ENCODE results near the gene RBM20. TPM values are rescaled to one million over a fixed set of nuclear protein-coding genes. Genes with fewer than 3 reads are reported as not detected.
A peak's percentile ranks its signal among the peaks of the same experiment; 100 is the strongest.

RBM20 gene
- total RNA-seq, 1 experiment from 2014 or later: 0.17 TPM

DNA sequence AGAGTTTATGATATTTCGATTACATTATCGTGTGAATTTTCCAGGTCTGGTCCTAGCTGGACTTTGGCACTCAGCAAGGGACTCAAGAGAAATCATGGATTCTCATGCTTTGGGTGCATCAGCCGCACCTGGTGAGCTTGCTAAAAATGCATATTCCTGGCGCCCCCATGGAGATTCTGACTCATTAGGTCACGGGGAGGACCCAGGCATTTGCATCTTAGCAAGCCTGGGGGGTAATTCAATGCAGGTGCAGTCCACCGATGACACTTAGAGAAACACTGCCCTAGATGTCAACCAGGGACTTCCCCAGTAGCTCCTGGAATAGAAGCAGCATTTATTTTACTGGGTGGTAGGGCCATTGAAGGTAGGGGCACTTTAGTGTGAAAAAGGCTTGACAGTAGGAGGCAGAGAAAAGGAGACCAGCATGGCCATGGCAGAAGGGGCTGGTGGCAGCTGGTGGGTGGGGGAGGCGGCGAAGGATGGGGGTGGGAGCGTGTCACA lies 197.7 kb downstream of the RBM20 start:
- Histone ChIP-seq H3K27ac (ENCODE audit: insufficient read length, low read depth, low read length) (no peak overlapping the region), H2AK5ac (ENCODE audit: insufficient read length, low read length) (no peak overlapping the region), H4K5ac (ENCODE audit: insufficient read length, low read depth, low read length) (no peak overlapping the region), H3K18ac (ENCODE audit: insufficient read length, low read depth, low read length) (no peak overlapping the region), H3K27me3 (ENCODE audit: insufficient read depth, low read length) (no peaks in the 10 kb centered on the region), H3K79me2 (ENCODE audit: insufficient read depth, low read length) (no peaks in the 10 kb centered on the region), H2BK12ac (ENCODE audit: insufficient read length, low read depth, low read length) (no peak overlapping the region), H2AFZ (ENCODE audit: low read length) (no peak overlapping the region), H3K23ac (ENCODE audit: insufficient read length, low read depth, low read length) (no peak overlapping the region), H3K23me2 (ENCODE audit: insufficient read length, low read depth, low read length, poor library complexity, severe bottlenecking) (no peaks in the 10 kb centered on the region), H2BK120ac (ENCODE audit: low read depth, low read length, poor library complexity, severe bottlenecking) (no peak overlapping the region), H3K56ac (ENCODE audit: insufficient read length, low read depth, low read length) (no peak overlapping the region), H2BK15ac (ENCODE audit: low read depth, low read length) (no peak overlapping the region), H3K4ac (ENCODE audit: low read depth, low read length) (no peak overlapping the region), H3K4me2 (ENCODE audit: insufficient read depth, insufficient read length, low read length) (no peak overlapping the region), H4K20me1 (ENCODE audit: control insufficient read depth, insufficient read depth, insufficient read length) (no peaks in the 10 kb centered on the region), H3K4me1 (ENCODE audit: insufficient read depth, low read length) (no peaks in the 10 kb centered on the region), H3K9ac (ENCODE audit: extremely low read depth, insufficient read length, low read length) (no peak overlapping the region), H3T11ph (ENCODE audit: low read length) (no peak overlapping the region), H3K79me1 (ENCODE audit: insufficient read depth, low read depth, low read length, poor library complexity, severe bottlenecking) (no peaks in the 10 kb centered on the region), H4K91ac (ENCODE audit: insufficient read length, low read depth, low read length) (no peak overlapping the region), H3K14ac (ENCODE audit: insufficient read depth, low read length) (no peak overlapping the region), H3K9me3 (ENCODE audit: control insufficient read depth, low read depth, low read length) (no peaks in the 10 kb centered on the region), H4K8ac (replicated peaks; ENCODE audit: insufficient read length, low read depth, low read length) (no peak overlapping the region), H2BK20ac (ENCODE audit: low read depth, low read length, poor library complexity, severe bottlenecking) (no peak overlapping the region), H2BK5ac (ENCODE audit: insufficient read length, low read length) (no peak overlapping the region)
- no CpG with 5 or more reads among the region's 9 CpGs for WGBS (ENCODE audit: extremely low coverage, insufficient read length, low lambda C conversion rate)
- TF ChIP-seq, protein P1, sequence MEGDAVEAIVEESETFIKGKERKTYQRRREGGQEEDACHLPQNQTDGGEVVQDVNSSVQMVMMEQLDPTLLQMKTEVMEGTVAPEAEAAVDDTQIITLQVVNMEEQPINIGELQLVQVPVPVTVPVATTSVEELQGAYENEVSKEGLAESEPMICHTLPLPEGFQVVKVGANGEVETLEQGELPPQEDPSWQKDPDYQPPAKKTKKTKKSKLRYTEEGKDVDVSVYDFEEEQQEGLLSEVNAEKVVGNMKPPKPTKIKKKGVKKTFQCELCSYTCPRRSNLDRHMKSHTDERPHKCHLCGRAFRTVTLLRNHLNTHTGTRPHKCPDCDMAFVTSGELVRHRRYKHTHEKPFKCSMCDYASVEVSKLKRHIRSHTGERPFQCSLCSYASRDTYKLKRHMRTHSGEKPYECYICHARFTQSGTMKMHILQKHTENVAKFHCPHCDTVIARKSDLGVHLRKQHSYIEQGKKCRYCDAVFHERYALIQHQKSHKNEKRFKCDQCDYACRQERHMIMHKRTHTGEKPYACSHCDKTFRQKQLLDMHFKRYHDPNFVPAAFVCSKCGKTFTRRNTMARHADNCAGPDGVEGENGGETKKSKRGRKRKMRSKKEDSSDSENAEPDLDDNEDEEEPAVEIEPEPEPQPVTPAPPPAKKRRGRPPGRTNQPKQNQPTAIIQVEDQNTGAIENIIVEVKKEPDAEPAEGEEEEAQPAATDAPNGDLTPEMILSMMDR (conservative IDR thresholded peaks at IDR 0.05): no peak
- peak overlapping the region in 1 of 3 experiments; percentile 48; a peak in 2 of 7 replicates for H3K27ac Mint-ChIP-seq
- H3K4me3 Mint-ChIP-seq: no peak overlapping the region
- DNase-seq: no peak
- no peaks in the 10 kb centered on the region; a peak in 1 of 7 replicates for H3K36me3 Mint-ChIP-seq (ENCODE audit: insufficient read depth in 1 of 3, low read depth in 3 of 3)
- H3K4me1 Mint-ChIP-seq: peaks cover 6 to 11% of the 10 kb centered on the region in 2 experiments; a peak in 3 of 4 replicates
- H3K27me3 Mint-ChIP-seq (ENCODE audit: low read depth): no peaks in the 10 kb centered on the region
- H3K9me3 Mint-ChIP-seq: 0 out of 5 replicates have a peak, but pooled peaks cover 0 to 2% of the 10 kb centered on the region in 2 experiments
